ENCODE data around the gene CIDEA.

The CIDEA gene

DNA sequence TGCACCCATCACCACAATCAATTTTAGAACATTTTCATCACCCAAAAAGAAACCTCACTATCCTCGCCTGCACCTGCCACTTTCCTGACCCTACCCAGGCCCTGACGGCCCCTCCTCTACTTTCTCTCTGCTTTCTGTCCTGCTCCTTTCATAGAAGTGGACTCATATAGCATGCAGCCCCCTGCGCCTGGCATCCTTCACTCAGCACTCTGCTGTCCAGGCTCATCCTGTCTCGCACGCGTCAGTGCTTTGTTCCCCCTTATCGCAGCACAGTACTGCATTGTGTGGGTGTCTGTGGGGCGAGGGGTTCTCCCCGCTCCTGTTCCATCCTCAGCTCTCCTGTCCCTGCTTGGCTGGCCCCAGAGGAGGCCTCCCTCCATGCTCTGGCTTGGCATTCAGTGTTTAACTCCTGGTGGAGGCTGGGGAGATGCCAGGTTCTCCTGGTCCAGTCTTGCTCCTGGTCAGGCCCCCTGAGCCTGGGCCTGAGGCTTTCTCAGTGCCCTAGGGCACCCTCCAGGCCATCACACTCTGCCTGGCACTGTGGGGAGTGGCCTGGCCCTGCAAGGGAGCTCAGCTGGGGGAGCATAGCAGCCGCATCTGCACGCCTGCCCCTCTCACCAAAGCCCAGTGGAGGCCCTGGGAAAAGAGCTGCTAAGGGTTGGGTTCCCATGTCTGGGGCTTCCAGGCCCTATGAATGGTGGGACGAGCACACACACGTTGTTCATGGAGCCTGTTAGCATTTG is 47.3 kb downstream of the CIDEA start:
- no peak for DNase-seq (ENCODE audit: low spot score)

- no peak for DNase-seq (ENCODE audit: low spot score)
These were observed 48.4 kb downstream of the CIDEA start for GRCh38 chr18:12302391-12303147.

GRCh38 chr18:12304351-12305210 is 50.4 kb downstream of the CIDEA start:
- DNase-seq (ENCODE audit: low spot score), result no peak

- DNase-seq (ENCODE audit: low spot score), result no peak
These were observed 51.0 kb downstream of the CIDEA start for GRCh38 chr18:12305211-12305610.

DNA sequence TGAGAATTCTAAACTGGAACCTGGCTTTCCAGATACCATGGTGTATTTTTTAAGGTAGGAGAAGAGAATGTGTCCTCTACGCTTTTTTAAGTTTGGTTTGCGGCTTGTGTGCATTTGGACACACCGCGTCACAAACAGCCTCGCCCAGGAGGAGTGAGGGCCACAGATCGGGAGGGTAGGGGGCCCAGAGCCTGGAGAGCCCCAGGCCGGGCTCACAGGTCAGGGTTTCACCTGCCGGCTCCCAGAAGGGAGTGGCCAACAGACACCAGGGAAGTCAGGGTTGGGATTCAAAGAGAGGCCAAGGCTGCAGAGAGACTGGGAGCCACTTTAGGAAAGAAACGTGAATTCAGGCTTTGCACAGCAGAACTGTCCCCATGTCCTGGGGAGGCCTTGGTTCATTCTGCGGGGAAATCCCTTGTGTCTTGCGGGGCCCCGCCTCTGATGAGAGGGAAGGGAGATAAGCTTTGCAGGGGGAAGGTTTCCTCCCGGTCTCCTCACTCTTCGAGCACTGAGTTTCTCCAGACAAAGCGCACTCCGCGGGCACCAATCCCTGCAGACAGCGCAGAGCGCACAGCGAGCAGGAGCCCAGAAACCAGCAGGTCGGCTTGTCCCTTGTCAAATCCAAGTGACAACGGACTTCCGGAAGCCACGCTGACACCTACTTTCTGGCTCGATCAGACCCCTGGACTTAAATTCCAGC is 51.9 kb downstream of the CIDEA start:
- DNase-seq (ENCODE audit: low spot score), result no peak

- DNase-seq (ENCODE audit: low spot score), result peak; percentile 79
These were observed 52.9 kb downstream of the CIDEA start for GRCh38 chr18:12306752-12307700.

GRCh38 chr18:12307701-12308385 is 53.7 kb downstream of the CIDEA start, which contains the start of gene TUBB6:
TSS of gene TUBB6 (plus strand) at chr18:12308241. CDS start at chr18:12308293, 52 bp downstream.
- peak; percentile 96 for DNase-seq (ENCODE audit: low spot score)

DNA sequence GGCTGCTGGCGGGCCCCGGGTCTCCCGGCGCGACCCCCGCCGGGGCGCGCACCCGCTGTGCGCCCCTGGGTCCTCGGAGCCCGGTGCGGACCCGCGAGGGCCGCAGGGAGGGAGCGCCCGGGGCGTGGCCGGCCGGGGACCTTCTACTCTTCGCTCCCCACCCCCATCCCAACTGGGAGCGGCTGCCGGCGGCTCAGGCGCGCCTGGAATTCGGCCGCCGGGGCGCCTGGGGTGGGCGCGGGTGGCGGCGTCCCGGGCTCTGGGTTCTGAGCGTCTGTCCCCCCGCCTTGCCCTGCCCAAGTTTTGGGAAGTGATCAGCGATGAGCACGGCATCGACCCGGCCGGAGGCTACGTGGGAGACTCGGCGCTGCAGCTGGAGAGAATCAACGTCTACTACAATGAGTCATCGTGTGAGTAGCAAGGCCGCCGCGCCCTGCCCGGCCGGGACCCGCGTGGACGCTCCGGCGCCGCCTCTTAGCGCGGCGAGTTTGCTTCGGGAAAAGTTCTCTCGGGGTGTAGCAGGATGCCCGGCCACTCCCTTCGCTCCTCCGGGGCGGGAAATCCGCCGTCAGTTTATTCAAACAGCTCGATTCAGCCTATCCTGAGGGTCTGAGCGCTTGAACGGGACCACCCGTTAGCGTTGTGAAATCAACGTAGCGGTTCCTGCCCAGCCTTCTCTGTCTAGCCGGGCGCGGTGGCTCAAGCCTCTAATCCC is 54.4 kb downstream of the CIDEA start:
- peak; percentile 94 for DNase-seq (ENCODE audit: low spot score)

DNA sequence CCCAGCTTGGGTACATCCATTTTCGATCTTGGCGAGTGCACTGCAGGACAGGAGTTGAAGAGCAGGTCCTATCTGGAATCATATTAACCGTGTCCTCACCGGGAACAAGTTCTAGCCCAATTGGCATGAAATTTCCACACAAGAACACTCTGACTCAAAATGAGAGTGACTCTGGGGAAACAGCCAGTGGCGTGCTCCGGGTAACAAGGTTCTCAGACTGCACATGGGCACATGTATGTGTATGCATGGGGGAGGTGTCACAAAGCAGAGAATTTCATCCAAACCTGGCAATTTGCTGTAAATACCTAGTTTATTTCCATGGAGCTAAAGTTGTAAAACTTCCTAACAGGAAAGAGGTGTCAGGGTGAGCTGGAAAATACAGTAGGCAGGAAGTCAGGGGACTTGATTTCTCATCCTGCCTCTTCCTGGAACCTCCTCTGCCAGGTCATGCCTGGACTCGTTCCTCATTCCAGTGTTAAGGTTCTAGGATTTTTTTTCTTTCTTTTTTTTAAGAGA is 55.6 kb downstream of the CIDEA start:
- no peak for DNase-seq (ENCODE audit: low spot score)

DNA sequence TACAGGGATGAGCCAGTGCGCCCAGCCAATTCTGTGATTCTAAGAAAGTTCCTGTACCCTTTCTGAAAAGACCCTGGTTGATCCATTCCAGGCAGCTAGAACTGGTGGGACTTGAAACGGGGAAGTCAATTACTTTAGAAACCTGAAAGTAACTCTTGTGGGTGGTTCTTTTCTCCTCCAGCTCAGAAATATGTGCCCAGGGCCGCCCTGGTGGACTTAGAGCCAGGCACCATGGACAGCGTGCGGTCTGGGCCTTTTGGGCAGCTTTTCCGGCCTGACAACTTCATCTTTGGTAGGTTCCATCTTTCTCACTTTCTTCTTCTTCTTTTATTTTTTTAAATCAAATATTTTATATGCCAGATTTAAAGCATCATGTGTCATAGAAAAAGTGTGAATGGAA is 56.6 kb downstream of the CIDEA start:
- DNase-seq (ENCODE audit: low spot score), result no peak

- no peak for DNase-seq (ENCODE audit: low spot score)
These were observed 58.8 kb downstream of the CIDEA start for GRCh38 chr18:12312976-12313375.

DNA sequence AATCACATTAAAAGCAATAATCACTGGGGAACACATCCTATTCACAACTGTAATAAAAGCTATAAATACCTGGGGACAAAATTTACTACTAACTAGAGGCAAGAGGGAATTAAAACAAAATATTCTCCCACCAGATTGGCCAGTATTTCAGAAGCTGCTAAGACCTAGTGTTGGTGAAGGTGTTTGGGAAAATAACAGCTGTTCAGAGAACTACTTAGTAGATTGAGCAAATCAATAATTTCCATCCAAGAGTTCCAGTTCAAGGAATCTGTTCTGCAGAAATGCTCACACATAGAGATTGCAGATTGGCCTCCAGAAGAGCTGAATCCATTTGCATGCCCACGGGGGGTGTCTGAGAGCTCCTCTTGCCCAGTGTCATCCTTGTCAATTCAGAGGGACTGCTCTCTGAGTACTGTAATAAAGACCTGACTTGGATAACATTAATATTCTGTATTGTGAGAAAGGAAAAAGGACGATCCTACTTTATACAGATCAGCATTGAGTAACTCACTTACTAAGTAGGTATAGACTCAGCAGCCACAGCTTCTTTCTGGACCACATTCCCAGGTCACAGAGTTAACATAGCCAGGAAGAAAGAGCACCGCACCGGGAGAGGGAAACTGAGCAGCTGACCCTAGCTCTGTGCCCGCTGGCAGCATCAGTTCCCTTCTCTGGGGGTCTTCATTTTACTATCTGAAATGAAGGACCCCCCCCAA is 59.5 kb downstream of the CIDEA start:
- no peak for DNase-seq (ENCODE audit: low spot score)

GRCh38 chr18:12314591-12315305 is 60.6 kb downstream of the CIDEA start:
- DNase-seq (ENCODE audit: low spot score), result no peak

GRCh38 chr18:12315490-12315889 is 61.3 kb downstream of the CIDEA start:
- DNase-seq (ENCODE audit: low spot score), result no peak

- DNase-seq (ENCODE audit: low spot score), result no peak
These were observed 61.8 kb downstream of the CIDEA start for GRCh38 chr18:12315911-12316310.

DNA sequence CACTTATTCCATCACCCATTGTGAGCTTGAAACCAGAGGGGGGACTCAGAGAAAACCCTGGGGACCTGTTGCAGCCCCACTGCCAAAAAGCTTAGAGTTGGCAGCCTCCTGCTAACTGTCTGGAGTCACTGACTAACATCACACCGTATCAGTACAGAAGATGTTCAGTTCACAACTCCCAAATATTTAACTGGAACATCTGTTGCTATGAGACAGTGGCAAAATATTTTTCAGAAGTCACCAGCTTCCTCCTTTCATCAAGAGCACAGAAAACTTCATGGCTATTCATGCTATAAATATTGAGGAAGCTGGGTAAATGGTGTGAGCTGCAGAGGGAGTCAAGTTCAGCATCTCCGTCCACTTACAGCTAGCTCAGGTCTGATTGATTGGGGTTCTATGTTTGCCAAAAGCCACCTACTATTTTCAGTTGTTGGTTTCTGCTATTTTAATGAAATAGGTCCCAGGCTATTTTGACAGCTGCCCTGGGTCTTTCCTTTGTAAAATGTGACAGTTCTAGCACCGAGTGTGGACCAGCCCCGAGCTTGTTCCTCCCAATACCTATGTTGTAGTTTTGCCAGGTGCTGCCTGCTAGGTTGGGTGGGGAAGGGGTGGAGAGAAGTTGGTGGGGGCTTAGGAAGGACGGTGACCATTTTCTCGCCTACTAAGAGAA is 63.6 kb downstream of the CIDEA start:
- DNase-seq (ENCODE audit: low spot score), result peak; percentile 59

DNA sequence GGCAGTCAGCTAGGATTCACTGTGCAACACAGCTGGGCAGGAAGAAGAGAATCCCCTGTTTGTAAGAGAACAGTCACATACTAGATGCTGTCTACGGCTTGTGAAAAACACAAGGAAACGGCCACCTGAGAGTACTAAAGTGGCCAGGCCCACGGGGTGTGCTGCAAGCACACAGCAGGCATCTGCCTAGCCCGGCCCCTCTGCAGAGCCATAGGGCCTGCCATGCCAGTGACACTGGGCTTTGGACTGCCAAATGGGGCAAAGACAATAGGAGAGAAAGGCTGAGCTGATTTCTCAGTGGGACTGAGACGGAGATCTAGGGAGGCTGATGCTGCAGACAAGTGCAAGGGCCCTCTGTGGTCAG is 64.2 kb downstream of the CIDEA start:
- no peak for DNase-seq (ENCODE audit: low spot score)

All from AG20443 (cell line).